Central memory CD8-positive, alpha-beta T cell (primary cell): ENCODE measurements around the gene ERI3.
A peak's percentile ranks its signal among the peaks of the same experiment; 100 is the strongest.

Experiments used
- ATAC-seq: fragments of 150-1000 bp; cut with Tn5 transposase; replicated peaks from 2 replicates; pipeline ENCODE4 v1.10.0; 2022; ENCODE audit warnings: mild to moderate bottlenecking, moderate FRiP score, moderate number of reproducible peaks; ENCODE audit not compliant: poor library complexity, severe bottlenecking; ENCODE audit errors: extremely low read depth
- DNase-seq, 2 donors: peaks; one replicate each; pipeline ENCODE4 v3.0.0; 2021; ENCODE audit warnings: low spot score in 2 of 2
- H3K27ac Mint-ChIP-seq: one replicate; pipeline ENCODE4 v1.8.0; 2022; ENCODE audit warnings: low read depth, mild to moderate bottlenecking, moderate library complexity, mixed read lengths
- H3K27me3 Mint-ChIP-seq: one replicate; pipeline ENCODE4 v1.8.0; 2022; ENCODE audit warnings: mixed read lengths
- H3K36me3 Mint-ChIP-seq: one replicate; pipeline ENCODE4 v1.8.0; 2022; ENCODE audit warnings: mild to moderate bottlenecking, moderate library complexity, mixed read lengths; ENCODE audit not compliant: insufficient read depth
- H3K4me1 Mint-ChIP-seq: one replicate; pipeline ENCODE4 v1.8.0; 2022; ENCODE audit warnings: mixed read lengths
- H3K4me3 Mint-ChIP-seq: one replicate; pipeline ENCODE4 v1.8.0; 2022; ENCODE audit warnings: mild to moderate bottlenecking, moderate library complexity, mixed read lengths
- H3K9me3 Mint-ChIP-seq: one replicate; pipeline ENCODE4 v1.8.0; 2022; ENCODE audit warnings: mixed read lengths

The ERI3 gene

DNA sequence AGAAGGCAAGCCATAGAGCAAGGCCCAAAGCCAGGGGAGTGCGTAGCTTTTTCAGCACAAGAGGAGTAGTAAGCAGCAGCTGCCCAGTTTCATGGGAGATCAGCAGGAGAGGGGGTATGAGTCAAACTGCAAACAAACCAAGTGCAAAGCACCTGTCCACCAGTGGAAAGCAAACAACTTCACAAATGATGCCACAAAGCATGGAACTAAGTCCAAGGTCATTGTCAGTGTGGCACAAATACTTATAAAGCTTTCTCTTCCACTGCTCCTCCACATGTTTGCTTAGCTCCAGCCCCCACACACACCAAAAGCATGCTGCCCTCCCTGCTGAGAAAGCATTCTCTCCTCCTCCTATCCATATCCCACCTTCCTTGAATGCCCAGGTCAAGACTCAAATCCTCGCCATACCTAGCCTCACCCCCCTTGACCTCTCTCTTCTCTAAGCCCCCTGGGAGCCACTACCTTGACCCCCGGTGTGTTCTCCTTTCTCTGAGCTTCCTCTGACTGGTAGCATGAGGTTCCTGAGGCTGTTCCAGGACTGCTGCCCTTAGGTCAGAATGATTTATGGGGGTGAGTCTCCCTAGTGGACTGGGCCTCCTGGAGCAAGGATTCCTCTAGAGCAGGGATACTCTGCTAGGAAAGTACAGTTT, 71.4 kb downstream of the ERI3 start:
- H3K9me3 Mint-ChIP-seq = no peaks in the 10 kb centered on the region
- H3K27ac Mint-ChIP-seq = peak overlapping the region; percentile 75
- H3K36me3 Mint-ChIP-seq = peaks cover 9% of the 10 kb centered on the region
- DNase-seq (no peak), ATAC-seq (no peak)
- H3K4me1 Mint-ChIP-seq = no peaks in the 10 kb centered on the region
- no peak overlapping the region for H3K4me3 Mint-ChIP-seq
- no peaks in the 10 kb centered on the region for H3K27me3 Mint-ChIP-seq

DNA sequence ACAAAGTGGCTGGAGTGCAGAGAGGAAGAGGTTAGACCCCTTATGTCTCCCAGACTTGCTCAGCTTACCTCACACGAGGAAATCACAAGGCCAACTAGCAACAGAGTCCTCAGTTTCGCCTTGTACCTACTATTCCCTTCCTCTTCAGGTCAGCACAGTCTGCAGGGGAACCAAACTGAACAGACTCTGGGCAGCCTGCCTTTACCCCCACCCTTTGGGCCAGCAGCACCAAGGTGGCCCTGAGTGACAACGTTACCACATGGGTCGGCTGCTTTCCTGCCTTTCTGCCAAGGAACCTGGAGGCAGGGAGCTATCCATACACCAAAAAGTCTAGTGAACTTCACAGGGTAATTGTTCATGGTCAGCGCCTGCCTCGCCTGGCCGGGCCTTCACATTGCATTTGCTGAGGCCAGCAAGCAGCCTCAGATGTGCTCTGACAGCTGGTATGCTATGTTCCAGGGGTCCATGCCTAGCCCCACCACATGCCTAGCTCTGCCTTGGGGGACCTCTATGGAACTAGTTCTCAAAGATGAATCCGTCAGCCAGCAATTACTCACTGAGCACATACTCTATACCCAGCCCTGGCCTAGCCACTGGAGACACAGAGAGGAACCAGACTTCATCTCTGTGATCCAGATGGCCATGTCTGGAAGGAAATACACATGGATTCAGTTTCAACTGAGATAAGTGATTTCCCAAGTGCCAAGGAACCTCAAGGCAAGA, 72.2 kb downstream of the ERI3 start:
- H3K4me1 Mint-ChIP-seq = no peaks in the 10 kb centered on the region
- H3K27ac Mint-ChIP-seq = no peak overlapping the region
- H3K36me3 Mint-ChIP-seq = peaks cover 9% of the 10 kb centered on the region
- DNase-seq = no peak
- no peak for ATAC-seq
- no peaks in the 10 kb centered on the region for H3K9me3 Mint-ChIP-seq
- no peak overlapping the region for H3K4me3 Mint-ChIP-seq
- no peaks in the 10 kb centered on the region for H3K27me3 Mint-ChIP-seq

DNA sequence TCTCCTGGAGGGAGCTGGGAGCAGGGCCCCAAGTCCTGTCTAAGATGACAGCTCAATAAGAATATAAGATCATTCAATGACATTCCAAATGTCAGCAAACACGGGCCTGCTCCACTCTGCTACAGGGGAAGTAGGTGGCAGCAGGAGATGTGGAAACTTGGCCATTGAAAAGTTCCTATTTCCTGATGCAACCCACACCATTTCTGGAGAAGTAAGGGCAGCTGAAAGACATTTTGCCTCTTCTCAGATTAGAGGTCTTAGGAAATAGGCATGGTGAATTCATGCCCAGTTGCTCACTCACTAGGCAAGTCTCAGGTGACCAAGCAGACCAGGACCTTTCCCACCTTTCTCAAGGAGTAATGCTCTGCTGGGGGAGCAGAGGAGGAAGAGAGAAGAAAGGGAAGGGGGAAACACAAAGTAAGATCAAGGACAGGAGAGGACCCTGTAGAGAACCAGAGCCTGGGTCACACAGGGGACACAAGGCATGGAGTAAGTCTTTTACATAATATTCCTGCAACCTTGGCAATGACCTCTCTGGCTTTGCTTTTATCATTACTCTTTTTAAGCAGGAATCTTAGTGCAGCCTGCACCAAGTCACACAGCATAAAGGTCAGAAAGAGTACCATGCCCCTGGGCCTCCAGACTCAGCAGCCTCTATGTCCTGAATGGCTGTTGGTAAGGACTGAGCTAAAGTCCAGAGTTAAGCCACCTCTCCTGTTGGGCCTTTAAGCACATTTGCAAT, 72.9 kb downstream of the ERI3 start:
- DNase-seq (no peak), ATAC-seq (no peak)
- Mint-ChIP-seq H3K36me3 (peaks cover 9% of the 10 kb centered on the region), H3K27ac (no peak overlapping the region), H3K4me3 (no peak overlapping the region), H3K4me1 (no peaks in the 10 kb centered on the region), H3K9me3 (no peaks in the 10 kb centered on the region), H3K27me3 (no peaks in the 10 kb centered on the region)

DNA sequence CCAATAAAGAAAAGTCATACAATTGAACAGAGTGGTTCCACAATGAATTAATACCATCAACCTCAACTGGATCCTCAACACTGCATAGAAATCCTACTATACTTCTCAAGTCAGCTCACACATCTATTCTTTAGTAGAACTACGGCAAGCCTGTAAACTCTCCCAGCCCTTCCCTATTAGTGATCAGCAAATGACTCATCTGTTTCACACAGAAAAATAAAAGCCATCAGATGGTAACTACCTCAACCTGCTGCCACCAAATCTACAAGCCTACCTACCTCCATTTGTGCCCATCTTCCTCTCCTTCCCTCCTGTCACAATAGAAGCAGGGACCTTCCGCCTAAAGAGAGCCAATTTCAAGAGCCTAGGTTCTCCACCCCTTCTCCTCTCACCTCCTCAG, 78.2 kb downstream of the ERI3 start:
- DNase-seq = no peak
- Mint-ChIP-seq H3K36me3 (peaks cover 4% of the 10 kb centered on the region), H3K27me3 (no peaks in the 10 kb centered on the region), H3K27ac (no peak overlapping the region), H3K4me3 (no peak overlapping the region), H3K4me1 (peaks cover 6% of the 10 kb centered on the region), H3K9me3 (no peaks in the 10 kb centered on the region)
- no peak for ATAC-seq

DNA sequence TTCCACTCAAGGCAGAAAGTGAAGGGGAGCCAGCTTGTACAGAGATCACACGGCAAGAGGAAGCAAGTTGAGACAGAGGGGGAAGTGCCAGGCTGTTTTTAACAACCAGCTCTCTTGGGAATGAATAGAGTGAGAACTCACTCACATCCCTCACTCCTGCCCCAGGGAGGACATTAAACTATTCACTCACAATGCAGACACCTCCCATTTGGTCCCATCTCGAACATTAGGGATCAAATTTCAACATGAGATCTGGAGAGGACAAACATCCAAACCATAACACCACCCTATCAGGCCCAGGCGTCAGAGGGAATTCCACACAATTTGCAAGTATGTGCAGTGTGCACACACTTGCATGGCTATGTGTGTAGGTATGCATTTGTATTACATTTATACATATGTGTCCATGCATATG, 79.1 kb downstream of the ERI3 start:
- Mint-ChIP-seq H3K27ac (no peak overlapping the region), H3K9me3 (no peaks in the 10 kb centered on the region), H3K4me1 (peaks cover 6% of the 10 kb centered on the region), H3K4me3 (no peak overlapping the region), H3K36me3 (peaks cover 4% of the 10 kb centered on the region), H3K27me3 (no peaks in the 10 kb centered on the region)
- DNase-seq (no peak), ATAC-seq (no peak)

DNA sequence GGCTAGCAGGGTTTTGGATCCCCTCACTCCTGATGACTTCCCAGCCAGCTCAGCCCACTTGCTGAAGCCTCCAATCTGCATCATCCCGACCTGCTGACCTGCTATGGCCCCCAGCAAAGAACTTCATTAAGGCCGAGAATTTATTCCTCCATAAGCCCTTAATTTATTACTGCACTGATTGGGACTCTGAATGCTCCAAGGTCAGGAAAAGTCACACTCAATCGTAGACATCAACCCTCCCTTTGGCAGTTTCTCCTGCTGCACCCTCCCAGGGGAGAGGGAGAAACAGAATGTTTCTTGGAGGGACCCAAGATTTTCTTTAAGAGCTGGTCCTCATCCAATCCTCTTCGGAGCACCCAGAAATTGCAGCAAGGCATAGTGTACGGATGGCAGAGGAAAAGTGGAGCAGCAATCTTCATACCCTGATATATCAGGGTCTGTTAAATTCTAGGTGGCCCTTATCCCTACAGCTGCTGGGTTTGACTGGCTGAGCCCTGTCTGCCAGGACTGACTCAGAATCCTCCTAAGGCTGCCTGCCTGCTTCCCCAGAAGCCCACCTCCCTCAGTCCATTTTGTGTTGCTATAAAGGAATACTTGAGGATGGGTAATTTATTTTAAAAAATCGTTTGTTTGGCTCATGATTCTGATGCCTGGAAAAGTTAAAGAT, 79.6 kb downstream of the ERI3 start:
- Mint-ChIP-seq H3K4me1 (peaks cover 7% of the 10 kb centered on the region), H3K4me3 (no peak overlapping the region), H3K27ac (no peak overlapping the region), H3K36me3 (peaks cover 4% of the 10 kb centered on the region), H3K27me3 (no peaks in the 10 kb centered on the region), H3K9me3 (no peaks in the 10 kb centered on the region)
- ATAC-seq = no peak
- DNase-seq = no peak

DNA sequence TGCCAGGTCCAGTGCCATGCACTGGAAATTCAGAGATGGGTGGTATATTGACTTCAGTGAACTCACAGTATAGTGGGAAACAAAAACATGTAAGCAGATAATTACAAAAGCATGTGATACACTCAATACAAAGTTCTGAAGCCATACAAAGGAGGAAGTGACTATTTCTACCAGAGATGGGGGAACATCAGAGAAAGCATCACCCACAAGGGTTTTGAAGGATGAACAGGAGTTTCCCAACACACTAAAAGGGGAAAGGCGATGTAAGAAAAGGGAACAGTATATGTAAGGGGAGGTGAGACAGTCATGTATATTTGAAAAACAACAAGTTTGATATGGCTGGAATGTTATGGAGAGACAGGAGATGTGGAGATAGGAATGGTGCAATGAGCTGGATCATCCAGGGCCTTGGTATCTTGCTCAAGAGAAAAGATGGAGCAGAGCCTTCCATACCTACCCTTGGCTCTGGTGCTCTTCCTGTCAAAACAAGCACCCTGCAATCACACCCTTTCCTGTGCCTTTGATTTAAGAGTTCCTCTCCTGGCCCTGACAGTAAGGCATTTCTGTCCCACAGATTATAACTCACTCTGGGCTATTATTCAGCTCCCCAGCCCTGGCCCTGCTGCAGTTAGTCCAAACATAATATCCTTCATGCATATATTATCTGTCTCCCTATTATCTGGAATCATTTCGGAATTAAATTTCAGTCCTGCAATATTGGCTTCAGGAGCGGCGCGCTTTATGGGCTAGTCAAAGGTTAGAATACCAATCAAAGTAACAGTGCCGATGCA, 81.3 kb downstream of the ERI3 start:
- no peak for DNase-seq
- no peaks in the 10 kb centered on the region for H3K9me3 Mint-ChIP-seq
- H3K4me1 Mint-ChIP-seq = peaks cover 10% of the 10 kb centered on the region
- H3K36me3 Mint-ChIP-seq = peaks cover 2% of the 10 kb centered on the region
- ATAC-seq = no peak
- no peaks in the 10 kb centered on the region for H3K27me3 Mint-ChIP-seq
- H3K27ac Mint-ChIP-seq = no peak overlapping the region
- no peak overlapping the region for H3K4me3 Mint-ChIP-seq

DNA sequence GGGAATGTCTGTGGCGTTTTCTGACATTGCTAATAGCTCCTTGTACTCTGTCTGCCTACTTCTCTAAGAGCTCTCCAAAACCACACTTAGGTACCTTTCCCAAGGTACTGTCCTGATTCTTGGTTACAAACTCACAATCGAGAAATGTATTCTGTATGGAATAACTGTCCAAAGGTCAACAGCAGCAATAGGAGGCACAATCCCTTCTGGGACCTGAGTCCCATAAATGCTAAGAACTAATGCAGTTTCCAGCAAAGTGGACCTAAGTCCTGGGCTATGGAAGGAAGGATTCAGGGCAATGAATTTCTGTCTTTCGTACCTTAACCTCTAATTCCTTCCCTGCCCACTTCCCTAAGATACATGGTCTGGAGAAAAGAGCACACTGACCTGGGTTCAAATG, 82.1 kb downstream of the ERI3 start:
- ATAC-seq = no peak
- Mint-ChIP-seq H3K27ac (no peak overlapping the region), H3K4me3 (no peak overlapping the region)

DNA sequence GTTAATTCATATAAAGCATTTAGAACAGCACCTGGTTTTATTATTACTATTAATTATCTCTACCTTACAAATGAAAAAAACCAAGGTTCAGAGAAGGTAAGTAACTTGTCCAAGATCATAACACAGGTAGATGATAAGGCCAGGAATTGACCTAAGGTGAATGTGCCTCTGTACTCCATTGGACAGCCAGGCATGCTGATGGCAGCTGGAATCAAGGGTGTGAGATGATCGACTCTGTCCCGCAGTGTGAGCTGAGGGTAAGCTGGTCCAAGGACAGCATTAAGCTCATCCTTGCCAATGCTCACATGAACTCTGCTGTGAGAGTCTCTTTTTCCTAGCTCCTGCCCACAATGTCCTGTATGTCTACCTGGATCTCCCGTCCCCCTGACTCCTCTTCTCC, 83.4 kb downstream of the ERI3 start:
- Mint-ChIP-seq H3K4me1 (peaks cover 10% of the 10 kb centered on the region), H3K4me3 (no peak overlapping the region), H3K36me3 (peaks cover 2% of the 10 kb centered on the region), H3K27me3 (no peaks in the 10 kb centered on the region), H3K27ac (no peak overlapping the region), H3K9me3 (no peaks in the 10 kb centered on the region)
- ATAC-seq (no peak), DNase-seq (no peak)

More for the DNA sequence above, 82.1 kb downstream of the ERI3 start:
- no peak for DNase-seq
- peaks cover 10% of the 10 kb centered on the region for H3K4me1 Mint-ChIP-seq
- H3K36me3 Mint-ChIP-seq = peaks cover 2% of the 10 kb centered on the region
- H3K9me3 Mint-ChIP-seq = no peaks in the 10 kb centered on the region
- H3K27me3 Mint-ChIP-seq = no peaks in the 10 kb centered on the region

DNA sequence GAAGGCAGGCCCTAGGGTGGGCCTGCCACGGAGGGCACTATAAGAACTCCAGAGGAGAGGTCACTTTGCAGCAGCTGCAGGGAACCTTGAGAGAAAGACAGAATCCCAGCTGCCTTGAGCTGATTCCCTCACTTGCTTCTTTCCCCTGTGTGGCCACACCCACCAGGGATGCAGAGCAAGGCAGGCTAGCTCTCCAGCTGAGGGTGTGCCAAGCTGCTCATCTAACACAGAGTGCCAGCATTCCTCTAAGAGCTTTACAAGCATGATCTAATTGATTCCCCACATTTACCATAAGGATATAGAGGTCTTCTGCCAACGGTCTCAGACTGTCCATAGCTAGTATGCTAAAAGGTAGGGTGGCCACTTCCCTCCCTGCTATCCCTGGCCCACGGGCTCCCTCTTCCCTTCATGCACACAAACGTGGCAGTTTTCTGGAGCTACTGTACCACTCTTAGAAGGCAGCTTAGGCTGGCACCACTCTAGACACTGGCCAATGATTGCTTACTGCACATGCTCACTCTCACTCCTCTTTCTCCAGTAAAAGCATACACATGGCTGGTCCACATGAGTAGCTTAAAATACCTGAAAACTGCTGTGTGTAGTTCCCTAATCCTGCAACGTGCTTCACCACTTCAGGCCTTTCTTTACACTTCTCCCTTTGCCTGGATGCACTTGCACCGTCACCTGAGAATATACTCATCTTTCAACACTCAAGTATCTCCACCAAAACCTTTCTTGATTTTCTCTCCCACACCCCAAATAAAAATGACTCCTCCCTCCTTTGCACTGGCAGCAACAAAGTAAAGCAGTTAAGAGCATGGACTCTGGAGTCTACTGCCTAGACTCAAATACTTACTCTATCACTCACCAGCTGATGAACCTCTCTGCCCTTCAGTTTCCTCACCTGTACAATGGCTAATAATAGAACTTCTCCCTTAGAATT, 84.1 kb downstream of the ERI3 start:
- H3K27ac Mint-ChIP-seq = no peak overlapping the region

DNA sequence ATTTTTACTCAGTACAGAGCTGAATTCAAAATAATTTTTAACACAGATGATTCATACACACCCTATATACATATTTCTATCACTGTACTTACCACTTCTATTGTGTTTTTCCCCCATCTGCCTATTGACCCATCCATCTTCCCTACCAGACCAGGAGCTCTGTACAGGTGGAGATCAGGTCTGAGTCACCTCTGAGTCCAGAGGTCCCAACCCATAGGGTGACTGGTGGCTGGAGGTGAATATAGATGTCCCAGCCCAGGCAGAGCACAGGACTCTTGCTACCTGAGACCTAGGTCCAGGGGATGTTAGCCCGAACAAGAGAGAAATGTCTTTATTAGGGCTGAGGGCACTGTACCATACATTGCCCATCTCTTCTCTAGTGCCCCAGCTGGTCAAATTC, 87.0 kb downstream of the ERI3 start:
- Mint-ChIP-seq H3K27me3 (no peaks in the 10 kb centered on the region), H3K4me3 (no peak overlapping the region), H3K9me3 (no peaks in the 10 kb centered on the region), H3K4me1 (peaks cover 10% of the 10 kb centered on the region), H3K27ac (no peak overlapping the region), H3K36me3 (no peaks in the 10 kb centered on the region)
- ATAC-seq (no peak), DNase-seq (no peak)

More for the DNA sequence above, 84.1 kb downstream of the ERI3 start:
- ATAC-seq (no peak), DNase-seq (no peak)
- Mint-ChIP-seq H3K9me3 (no peaks in the 10 kb centered on the region), H3K27me3 (no peaks in the 10 kb centered on the region), H3K4me1 (peaks cover 10% of the 10 kb centered on the region), H3K36me3 (peaks cover 2% of the 10 kb centered on the region), H3K4me3 (no peak overlapping the region)
